Measurements from ENCODE around the gene KLLN.

- TF ChIP-seq EZH2 (IDR thresholded peaks at IDR 0.05; ENCODE audit: insufficient read depth, poor library complexity, severe bottlenecking): no peak
- no peak for TF ChIP-seq EZH2phosphoT487 (IDR thresholded peaks at IDR 0.05; ENCODE audit: insufficient read depth, low read depth)
Observed at GRCh38 chr10:87895430-87895829, 32.1 kb upstream of the KLLN start.

All from GM23248 (cell line).